HG02798 (cell line): ENCODE results near the gene SPON1.
"Not testable (repeated sequence)": the region's sequence is repeated elsewhere in the genome, so short reads cannot be mapped to it uniquely, and the experiment has no call there.

Experiments
- ATAC-seq: cut with Tn5 transposase; IDR thresholded peaks from one replicate; pipeline ENCODE4 v1.9.1; 2021; ENCODE audit warnings: mild to moderate bottlenecking; ENCODE audit not compliant: unreplicated experiment, poor library complexity

The SPON1 gene

DNA sequence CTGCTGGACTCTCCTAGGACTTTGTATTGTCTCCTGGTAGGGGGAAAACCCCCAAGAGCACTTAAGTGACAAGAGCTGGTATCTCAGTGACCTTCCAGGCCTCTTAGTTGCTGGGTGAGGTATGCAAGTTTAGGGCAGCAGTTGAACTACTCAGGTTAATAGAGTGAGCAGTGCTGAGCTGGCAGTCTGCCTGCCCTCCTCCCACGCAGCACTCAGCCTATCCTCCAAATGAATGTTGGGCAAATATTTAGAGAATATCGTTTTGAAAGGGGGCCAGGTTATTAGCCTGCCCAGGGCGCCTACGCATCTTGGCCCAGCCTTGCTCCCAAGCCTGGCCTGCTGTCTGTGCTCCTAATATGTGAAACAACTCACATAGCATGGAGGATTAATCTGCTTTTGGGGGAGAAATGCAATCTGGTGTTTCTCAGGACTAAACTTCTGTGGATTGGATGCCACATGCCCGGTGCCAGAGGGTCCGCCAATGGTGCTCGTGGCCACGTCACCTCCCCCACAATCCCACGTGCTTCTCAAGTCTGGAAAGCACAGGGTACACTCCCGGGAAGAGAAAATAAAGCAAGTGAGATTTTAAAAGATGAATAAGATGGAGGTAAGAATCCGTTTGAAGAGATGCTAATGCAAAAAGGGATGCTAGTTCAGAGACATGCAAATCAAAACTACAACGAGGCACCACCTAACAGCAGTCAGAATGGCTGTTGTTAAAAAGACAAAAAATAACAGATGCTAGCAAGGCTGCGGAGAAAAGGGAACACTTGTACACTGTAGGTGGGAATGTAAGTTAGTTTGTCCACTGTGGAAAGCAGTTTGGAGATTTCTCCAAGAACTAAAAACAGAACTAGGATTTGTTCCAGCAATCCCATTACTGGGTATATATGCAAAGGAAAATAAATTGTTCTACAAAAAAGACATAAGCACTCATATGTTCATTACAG, 67.7 kb downstream of the SPON1 start:
- no peak for ATAC-seq

GRCh38 chr11:14035526-14035925, 73.0 kb downstream of the SPON1 start:
- not testable (repeated sequence) for ATAC-seq

DNA sequence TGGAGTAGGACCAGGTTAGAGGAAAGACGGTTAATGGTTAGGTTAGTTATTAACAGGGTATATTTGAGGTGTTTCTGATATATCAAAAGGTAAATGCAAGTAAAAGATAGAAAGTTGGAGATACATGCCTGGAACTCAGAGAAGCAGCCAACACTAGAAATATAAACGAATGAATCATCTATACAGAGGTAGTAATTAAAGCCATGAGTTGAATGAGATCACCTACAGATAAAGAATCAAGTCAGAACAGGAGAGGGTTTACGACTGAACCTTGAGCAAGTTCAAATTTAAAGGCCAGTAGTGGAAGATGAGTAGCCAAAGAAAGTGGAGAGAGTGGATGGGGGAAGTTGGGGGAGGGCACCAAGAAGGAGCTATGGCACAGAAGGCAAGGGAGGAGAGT, 73.9 kb downstream of the SPON1 start:
- no peak for ATAC-seq

DNA sequence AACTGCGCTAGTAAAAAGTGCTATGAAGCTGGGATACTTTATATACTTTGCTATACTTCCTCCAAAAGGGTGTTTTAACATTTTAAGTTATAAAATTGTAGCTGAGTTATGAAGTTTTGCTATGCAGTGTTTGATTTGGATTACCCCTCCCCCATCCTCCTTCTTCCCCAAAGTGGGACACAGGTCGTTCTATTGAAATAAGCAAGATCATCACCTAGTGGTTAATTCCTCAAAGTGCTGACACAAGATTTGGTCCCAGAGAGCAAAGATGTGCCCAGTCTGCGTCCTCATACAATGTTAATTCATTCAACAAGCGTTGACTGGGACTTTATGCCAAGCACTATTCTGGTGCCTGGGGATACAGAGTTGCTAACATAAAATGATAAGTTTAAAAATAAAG, 78.5 kb downstream of the SPON1 start:
- ATAC-seq, result no peak

DNA sequence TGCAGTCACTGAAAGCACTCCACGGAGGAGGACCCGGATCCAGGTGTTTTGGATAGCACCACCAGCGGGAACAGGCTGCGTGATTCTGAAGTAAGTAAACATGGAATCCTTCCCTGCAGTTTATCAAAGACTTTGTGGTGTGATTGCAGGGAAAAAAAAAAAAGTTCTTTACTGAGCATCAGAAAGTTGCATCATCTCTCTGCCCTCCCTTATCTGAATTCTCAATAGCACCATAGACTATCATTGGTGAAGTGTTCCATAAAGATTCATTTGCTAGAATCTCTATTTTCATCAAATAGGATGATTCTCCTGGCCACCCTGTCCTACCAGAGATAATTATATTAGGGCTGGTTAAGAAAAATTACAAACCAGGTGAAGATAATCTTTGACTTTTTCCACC, 79.0 kb downstream of the SPON1 start:
- ATAC-seq, result no peak

- ATAC-seq, result no peak
These were observed 80.4 kb downstream of the SPON1 start for GRCh38 chr11:14042686-14043465.

DNA sequence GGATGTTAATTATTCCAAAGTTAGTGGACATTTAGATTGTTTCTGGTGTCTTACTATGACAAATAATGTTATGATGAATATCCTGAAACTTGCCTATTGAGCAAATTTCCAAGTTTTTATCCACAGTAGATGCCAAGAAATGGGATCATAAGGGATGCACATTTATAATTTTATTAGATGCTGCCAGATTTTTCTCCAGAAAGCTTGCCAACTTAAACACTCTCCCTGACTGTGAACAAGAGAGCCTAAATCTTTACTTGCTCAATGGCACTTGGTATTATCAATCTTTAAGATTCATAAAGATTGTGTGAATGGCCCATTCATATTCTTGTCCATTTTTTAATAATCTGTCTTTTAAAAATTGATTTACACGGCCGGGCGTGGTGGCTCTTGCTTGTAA, 82.4 kb downstream of the SPON1 start:
- ATAC-seq, result no peak

GRCh38 chr11:14045417-14045816, 82.9 kb downstream of the SPON1 start:
- ATAC-seq, result no peak

GRCh38 chr11:14052198-14052597, 89.7 kb downstream of the SPON1 start:
- no peak for ATAC-seq

DNA sequence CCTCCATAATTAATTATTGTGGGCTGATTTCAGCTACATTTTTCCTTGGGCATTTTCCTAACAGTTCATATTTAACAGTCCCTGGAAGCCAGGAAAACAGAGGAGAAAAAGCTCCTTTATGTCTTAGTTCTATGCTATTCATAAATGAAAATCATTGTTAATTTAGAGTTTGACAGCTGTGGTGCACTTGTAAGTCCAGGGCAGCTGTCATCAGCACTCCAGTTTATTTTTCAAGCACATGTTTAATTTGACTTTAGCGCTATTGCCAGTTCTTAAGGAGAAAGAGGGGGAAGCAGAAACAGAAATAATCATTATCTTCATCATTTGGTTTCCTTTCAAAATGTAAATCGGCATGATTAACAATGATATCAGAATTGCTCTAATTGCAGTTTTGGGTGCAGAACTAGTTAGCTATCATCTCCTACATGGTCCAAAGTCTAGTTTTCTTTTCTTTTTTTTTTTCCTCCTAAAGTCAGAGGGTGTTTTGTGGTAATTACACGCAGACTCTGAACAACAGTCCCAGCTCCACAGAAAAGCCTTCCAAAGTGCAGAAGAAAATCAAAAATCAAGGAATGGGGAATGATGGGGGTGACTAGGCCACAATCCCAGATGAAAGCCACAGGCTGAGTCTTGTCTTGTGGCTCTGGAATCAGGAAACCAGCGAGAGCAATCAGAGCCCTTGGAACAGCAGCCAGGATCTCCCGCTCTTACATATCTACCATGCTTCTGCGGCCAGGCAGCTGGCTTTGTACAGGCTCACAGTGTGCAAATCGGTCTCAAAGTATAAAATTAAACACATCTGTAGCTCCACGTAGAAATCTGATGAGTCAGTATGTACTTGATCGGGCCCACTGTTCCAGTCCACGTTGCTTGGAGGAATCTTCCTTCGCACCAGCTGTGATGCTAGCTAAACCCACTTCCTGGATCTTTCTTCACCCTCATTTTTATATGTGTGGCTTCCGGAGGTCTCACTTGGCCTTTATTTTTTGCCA, 91.9 kb downstream of the SPON1 start:
- ATAC-seq, result no peak

DNA sequence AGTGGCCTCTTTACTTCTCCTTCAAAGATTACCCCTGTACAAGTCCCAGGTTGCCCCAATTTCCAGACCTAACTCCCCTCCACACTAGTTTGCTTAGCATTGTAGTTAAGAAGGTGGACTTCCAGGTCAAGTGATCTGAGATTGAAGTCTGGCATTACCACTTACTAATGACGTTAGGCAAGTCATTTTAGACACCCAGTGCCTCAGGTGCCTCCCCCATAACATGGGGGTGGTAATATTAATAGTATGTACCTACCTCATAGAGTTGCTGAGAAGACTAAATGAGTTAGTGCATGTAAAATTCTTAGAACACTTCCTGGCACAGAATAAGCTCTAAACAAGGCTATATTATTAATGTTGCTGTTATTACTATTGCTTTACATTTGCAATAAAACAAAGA, 93.4 kb downstream of the SPON1 start:
- ATAC-seq, result no peak

GRCh38 chr11:14058061-14058460, 95.5 kb downstream of the SPON1 start:
- ATAC-seq, result no peak

GRCh38 chr11:14059491-14059890, 97.0 kb downstream of the SPON1 start:
- no peak for ATAC-seq

- no peak for ATAC-seq
These were observed 99.2 kb downstream of the SPON1 start for GRCh38 chr11:14061721-14062120.

DNA sequence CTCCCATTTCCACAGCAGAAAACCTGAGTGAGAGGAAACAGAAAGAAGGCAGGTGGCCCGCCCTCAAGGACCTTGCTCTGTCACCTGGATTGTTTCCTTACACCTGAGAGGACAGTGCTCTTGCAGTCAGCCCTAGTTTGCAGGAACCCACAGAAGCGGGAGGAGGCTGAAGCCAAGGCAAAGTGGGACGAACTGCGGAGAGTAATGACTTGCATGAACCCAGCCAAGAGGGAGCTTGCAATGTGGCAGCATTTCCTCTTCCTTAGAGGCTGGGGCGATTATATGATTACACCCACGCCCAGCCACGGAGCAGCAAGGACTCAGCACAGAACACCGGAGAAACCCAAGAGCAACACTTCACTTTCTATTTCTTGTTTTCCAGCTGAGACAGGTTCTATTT, 102.6 kb downstream of the SPON1 start:
- no peak for ATAC-seq

GRCh38 chr11:14065681-14066080, 103.2 kb downstream of the SPON1 start:
- no peak for ATAC-seq

GRCh38 chr11:14067686-14068085, 105.2 kb downstream of the SPON1 start:
- ATAC-seq, result no peak

- no peak for ATAC-seq
These were observed 108.4 kb downstream of the SPON1 start for GRCh38 chr11:14070896-14071295.

GRCh38 chr11:14073849-14074476, 111.4 kb downstream of the SPON1 start:
- ATAC-seq, result no peak
